Skeletal muscle satellite cell (primary cell): ENCODE measurements around the gene HTR2A. TPM values are rescaled to one million over a fixed set of nuclear protein-coding genes. Genes with fewer than 3 reads are reported as not detected.

Source experiments
- H3K27me3 ChIP-seq: 2 replicates; pipeline ENCODE4 v1.7.0; 2013; ENCODE audit warnings: low read length; ENCODE audit not compliant: control insufficient read depth, insufficient read depth
- H3K36me3 ChIP-seq: 2 replicates; pipeline ENCODE4 v1.7.0; 2013; ENCODE audit warnings: mild to moderate bottlenecking, control low read depth, low read length; ENCODE audit not compliant: insufficient read depth
- H3K4me1 ChIP-seq: 2 replicates; pipeline ENCODE4 v1.7.0; 2013; ENCODE audit warnings: low read length; ENCODE audit not compliant: control insufficient read depth, insufficient read depth
- H3K4me2 ChIP-seq: 2 replicates; pipeline ENCODE4 v1.7.0; 2013; ENCODE audit warnings: mild to moderate bottlenecking, low read length
- H3K4me3 ChIP-seq: 2 replicates; pipeline ENCODE4 v1.7.0; 2013; ENCODE audit warnings: low read length
- H3K9ac ChIP-seq: 2 replicates; pipeline ENCODE4 v1.7.0; 2013; ENCODE audit warnings: mild to moderate bottlenecking, low read depth, low read length, moderate library complexity
- H3K9me3 ChIP-seq: replicated peaks from 2 replicates; pipeline ENCODE4 v1.7.0; 2013; ENCODE audit warnings: mild to moderate bottlenecking, control low read depth, low read length
- total RNA-seq: library from RNA; depleted of rRNA; stranded (reverse); fragments of >200 nt; gene quantifications from 2 replicates; pipeline ENCODE4 v1.2.3, GENCODE V29; 2012; rRNA removed

Gene HTR2A
- total RNA-seq, result 0.25 and 0.44 TPM in 2 replicates

GRCh38 chr13:46896341-46897137 is at the start of gene HTR2A:
HTR2A (minus strand) TSS chr13:46897053; CDS start chr13:46895906, 1,147 bp downstream.
- peaks cover 32% of the 10 kb centered on the region for H3K4me1 ChIP-seq
- peak within 1 kb of the TSS; percentile 72 for H3K4me3 ChIP-seq
- H3K9ac ChIP-seq, result peak within 1 kb of the TSS; percentile 63
- H3K9me3 ChIP-seq, result no peaks in the 10 kb centered on the region
- peak within 1 kb of the TSS; percentile 95 for H3K4me2 ChIP-seq
- no peaks in the 10 kb centered on the region for H3K27me3 ChIP-seq
- no peaks in the 10 kb centered on the region for H3K36me3 ChIP-seq

- H3K36me3 ChIP-seq, result no peaks in the 10 kb centered on the region
- peaks cover 5% of the 10 kb centered on the region for H3K9me3 ChIP-seq
- H3K4me2 ChIP-seq, result no peak overlapping the region
- no peak overlapping the region for H3K9ac ChIP-seq
- no peak overlapping the region for H3K4me3 ChIP-seq
- no peaks in the 10 kb centered on the region for H3K4me1 ChIP-seq
- no peaks in the 10 kb centered on the region for H3K27me3 ChIP-seq
Measured at GRCh38 chr13:46936525-46936924, 39.7 kb upstream of the HTR2A start.

GRCh38 chr13:46934749-46935148 is 37.9 kb upstream of the HTR2A start:
- Histone ChIP-seq H3K4me1 (no peaks in the 10 kb centered on the region), H3K4me3 (no peak overlapping the region), H3K4me2 (no peak overlapping the region), H3K36me3 (no peaks in the 10 kb centered on the region), H3K27me3 (no peaks in the 10 kb centered on the region), H3K9ac (no peak overlapping the region), H3K9me3 (peaks cover 5% of the 10 kb centered on the region)

GRCh38 chr13:46926916-46927590 is 30.2 kb upstream of the HTR2A start:
- Histone ChIP-seq H3K4me2 (no peak overlapping the region), H3K4me1 (peaks cover 5% of the 10 kb centered on the region), H3K27me3 (no peaks in the 10 kb centered on the region), H3K9me3 (no peaks in the 10 kb centered on the region), H3K9ac (no peak overlapping the region), H3K4me3 (no peak overlapping the region), H3K36me3 (no peaks in the 10 kb centered on the region)

GRCh38 chr13:46925486-46925885 is 28.6 kb upstream of the HTR2A start:
- Histone ChIP-seq H3K4me2 (no peak overlapping the region), H3K4me1 (peaks cover 5% of the 10 kb centered on the region), H3K9ac (no peak overlapping the region), H3K9me3 (no peaks in the 10 kb centered on the region), H3K4me3 (no peak overlapping the region), H3K36me3 (no peaks in the 10 kb centered on the region), H3K27me3 (no peaks in the 10 kb centered on the region)

GRCh38 chr13:46914341-46914740 is 17.5 kb upstream of the HTR2A start:
- no peak overlapping the region for H3K9ac ChIP-seq
- no peak overlapping the region for H3K4me2 ChIP-seq
- no peaks in the 10 kb centered on the region for H3K4me1 ChIP-seq
- H3K36me3 ChIP-seq, result no peaks in the 10 kb centered on the region
- no peaks in the 10 kb centered on the region for H3K9me3 ChIP-seq
- H3K4me3 ChIP-seq, result no peak overlapping the region
- H3K27me3 ChIP-seq, result no peaks in the 10 kb centered on the region

GRCh38 chr13:46913757-46914156 is 16.9 kb upstream of the HTR2A start:
- no peak overlapping the region for H3K4me3 ChIP-seq
- no peaks in the 10 kb centered on the region for H3K36me3 ChIP-seq
- H3K4me2 ChIP-seq, result no peak overlapping the region
- no peaks in the 10 kb centered on the region for H3K27me3 ChIP-seq
- no peak overlapping the region for H3K9ac ChIP-seq
- peaks cover 3% of the 10 kb centered on the region for H3K4me1 ChIP-seq
- H3K9me3 ChIP-seq, result no peaks in the 10 kb centered on the region

GRCh38 chr13:46909042-46909441 is 12.2 kb upstream of the HTR2A start:
- Histone ChIP-seq H3K4me2 (no peak overlapping the region), H3K9me3 (no peaks in the 10 kb centered on the region), H3K9ac (no peak overlapping the region), H3K4me1 (peaks cover 11% of the 10 kb centered on the region), H3K4me3 (no peak overlapping the region), H3K27me3 (no peaks in the 10 kb centered on the region), H3K36me3 (no peaks in the 10 kb centered on the region)

GRCh38 chr13:46908501-46908900 is 11.6 kb upstream of the HTR2A start:
- Histone ChIP-seq H3K9me3 (no peaks in the 10 kb centered on the region), H3K4me1 (peaks cover 16% of the 10 kb centered on the region), H3K4me2 (no peak overlapping the region)

GRCh38 chr13:46906405-46906804 is 9.6 kb upstream of the HTR2A start:
- Histone ChIP-seq H3K9me3 (no peaks in the 10 kb centered on the region), H3K4me2 (no peak overlapping the region), H3K9ac (no peak overlapping the region), H3K36me3 (no peaks in the 10 kb centered on the region), H3K27me3 (no peaks in the 10 kb centered on the region), H3K4me1 (peaks cover 19% of the 10 kb centered on the region), H3K4me3 (no peak overlapping the region)

More at GRCh38 chr13:46908501-46908900, 11.6 kb upstream of the HTR2A start:
- Histone ChIP-seq H3K36me3 (no peaks in the 10 kb centered on the region), H3K4me3 (no peak overlapping the region), H3K9ac (no peak overlapping the region), H3K27me3 (no peaks in the 10 kb centered on the region)

- H3K4me2 ChIP-seq, result no peak overlapping the region
- H3K9me3 ChIP-seq, result no peaks in the 10 kb centered on the region
- no peak overlapping the region for H3K4me3 ChIP-seq
- H3K9ac ChIP-seq, result no peak overlapping the region
- no peaks in the 10 kb centered on the region for H3K27me3 ChIP-seq
- H3K36me3 ChIP-seq, result no peaks in the 10 kb centered on the region
- peaks cover 19% of the 10 kb centered on the region for H3K4me1 ChIP-seq
Measured at GRCh38 chr13:46905249-46905648, 8.4 kb upstream of the HTR2A start.
